Middle frontal gyrus (tissue), 1 donor: ENCODE results near the gene AARS2.
"Not testable (repeated sequence)": the region's sequence is repeated elsewhere in the genome, so short reads cannot be mapped to it uniquely, and the experiment has no call there.

Experiments
- DNase-seq: peaks from one replicate; pipeline ENCODE4 v3.0.0-alpha.2; 2015; ENCODE audit warnings: low spot score; ENCODE audit errors: extremely low spot score

Gene AARS2

DNA sequence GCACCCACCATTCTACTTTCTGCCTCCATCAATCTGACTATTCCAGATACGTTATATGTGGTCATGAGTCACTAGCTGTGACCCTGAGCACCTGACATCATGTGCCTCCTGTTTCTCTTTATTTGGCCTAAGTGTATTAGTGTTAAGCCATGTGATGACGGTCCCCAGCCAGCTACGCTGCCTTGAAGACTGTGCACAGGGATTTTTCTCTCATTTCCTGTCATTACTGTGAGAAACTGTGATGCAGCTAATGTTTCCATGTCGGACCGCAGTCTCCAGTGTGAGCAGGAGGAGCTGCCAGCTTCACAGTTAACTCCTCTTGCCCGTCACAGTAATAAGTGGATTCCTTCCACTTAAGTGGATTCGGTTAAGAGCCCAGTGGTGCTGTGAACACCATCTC, 19.4 kb upstream of the AARS2 start:
- DNase-seq: no peak

DNA sequence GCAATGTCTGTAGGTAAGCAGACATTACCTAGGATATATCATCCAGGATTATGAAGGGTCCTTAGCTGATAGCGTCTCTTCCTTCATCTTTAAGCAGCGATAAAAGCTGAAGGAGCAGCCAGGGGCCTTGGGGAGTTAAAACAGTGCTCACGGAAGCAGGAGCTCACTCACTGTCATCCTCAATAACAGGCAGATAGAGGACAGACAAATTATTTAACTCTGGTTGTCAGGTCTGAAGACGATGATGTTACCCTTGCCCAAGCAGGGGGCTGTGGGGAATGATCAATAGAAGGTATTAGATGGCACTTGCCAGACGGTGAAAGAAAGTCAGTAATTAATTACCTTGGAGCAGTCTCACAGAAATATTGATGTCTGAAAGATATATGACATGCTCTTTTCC, 16.7 kb upstream of the AARS2 start:
- no peak for DNase-seq

DNA sequence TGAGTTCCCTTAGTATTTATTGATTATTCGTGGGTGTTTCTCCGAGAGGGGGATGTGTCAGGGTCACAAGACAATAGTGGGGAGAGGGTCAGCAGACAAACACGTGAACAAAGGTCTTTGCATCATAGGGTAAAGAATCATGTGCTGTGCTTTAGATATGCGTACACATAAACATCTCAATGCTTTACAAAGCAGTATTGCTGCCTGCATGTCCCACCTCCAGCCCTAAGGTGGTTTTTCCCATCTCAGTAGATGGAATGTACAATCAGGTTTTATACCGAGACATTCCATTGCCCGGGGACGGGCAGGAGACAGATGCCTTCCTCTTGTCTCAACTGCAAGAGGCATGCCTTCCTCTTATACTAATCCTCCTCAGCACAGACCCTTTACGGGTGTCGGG, 15.1 kb upstream of the AARS2 start:
- not testable (repeated sequence) for DNase-seq

DNA sequence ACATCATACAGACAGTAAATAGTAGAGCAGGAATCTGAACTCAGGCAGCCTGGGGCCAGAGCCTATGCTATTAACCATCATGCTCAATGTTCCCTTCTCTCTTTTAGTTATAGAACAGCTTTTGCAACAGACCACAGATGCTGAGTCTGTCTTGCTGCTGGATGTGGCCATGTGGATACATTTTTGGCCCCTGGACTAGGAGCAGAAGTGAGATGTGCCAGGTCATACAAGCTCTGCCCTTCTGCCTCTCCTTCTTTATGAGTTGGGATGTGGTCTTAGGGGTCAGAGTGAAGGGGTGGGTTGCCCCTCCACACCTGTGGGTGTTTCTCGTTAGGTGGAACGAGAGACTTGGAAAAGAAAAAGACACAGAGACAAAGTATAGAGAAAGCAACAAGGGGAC, 14.6 kb upstream of the AARS2 start:
- DNase-seq: no peak

DNA sequence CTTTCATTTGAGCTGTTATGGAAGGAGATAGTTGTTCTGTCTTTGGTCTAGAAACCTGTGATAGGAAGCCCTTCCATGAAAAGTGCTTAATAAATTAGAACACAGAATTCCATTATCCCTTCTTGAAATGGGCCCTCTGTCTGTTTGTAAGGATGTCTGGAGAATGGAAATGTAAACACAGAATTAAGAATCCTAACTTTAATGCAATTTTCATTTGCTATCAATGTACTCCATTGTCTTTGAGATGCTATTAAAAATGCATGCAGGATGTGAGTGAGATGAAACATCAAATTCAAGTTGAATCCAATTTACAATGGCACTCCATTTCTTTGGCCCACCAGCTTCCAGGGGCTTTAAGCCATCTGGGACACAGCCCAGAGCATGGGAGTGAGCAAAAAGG, 13.9 kb upstream of the AARS2 start:
- DNase-seq: no peak

DNA sequence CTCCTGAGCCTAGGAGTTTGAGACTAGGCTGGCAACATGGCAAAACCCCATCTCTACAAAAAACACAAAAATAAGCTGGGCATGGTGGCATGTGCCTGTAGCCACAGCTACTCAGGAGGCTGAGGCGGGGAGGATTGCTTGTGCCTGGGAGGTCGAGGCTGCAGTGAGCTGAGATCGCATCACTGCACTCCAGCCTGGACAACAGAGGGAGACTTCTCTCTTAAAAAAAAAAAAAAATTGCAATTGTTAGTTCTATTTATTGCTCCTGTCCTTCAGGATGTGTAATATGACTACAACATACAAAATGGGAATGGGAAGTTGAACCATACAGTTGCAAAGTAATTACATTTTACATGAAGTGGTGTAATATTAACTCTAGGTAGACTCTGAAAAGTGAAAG, 8.1 kb upstream of the AARS2 start:
- no peak for DNase-seq

DNA sequence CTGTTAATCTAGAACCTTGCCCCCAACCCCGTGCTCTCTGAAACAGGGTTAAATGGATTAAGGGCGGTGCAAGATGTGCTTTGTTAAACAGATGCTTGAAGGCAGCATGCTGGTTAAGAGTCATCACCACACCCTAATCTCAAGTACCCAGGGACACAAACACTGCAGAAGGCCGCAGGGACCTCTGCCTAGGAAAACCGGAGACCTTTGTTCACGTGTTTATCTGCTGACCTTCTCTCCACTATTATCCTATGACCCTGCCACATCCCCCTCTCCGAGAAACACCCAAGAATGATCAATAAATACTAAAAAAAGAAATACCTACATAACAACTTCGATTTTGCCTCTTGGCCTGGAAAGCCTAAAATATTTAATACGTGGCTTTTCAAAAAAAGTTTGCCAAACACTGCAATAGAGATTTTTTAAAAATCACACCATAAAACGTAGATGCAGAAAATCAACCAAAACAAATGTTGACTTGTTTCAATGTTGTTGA, 4.0 kb upstream of the AARS2 start:
- not testable (repeated sequence) for DNase-seq

DNA sequence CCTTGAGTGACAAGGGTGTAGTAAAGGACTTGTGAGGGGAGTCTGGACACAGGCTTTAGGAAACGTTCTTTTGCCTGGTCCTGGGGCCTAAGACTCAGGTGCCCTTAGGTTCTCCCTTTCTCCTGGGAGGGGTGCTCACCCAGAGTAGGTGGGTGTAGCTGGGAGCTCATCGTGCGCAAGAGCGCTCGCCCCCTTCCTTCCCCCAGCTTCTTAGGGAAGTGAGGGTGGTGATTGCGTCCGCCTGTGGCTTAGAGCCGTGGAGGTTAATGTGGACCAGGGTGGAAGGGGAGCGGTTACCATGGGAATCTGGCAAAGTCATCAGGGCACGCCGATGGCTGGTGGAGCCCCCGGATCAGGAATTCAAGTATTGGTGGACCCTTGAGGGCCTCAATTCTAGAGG, 3.3 kb upstream of the AARS2 start:
- no peak for DNase-seq

DNA sequence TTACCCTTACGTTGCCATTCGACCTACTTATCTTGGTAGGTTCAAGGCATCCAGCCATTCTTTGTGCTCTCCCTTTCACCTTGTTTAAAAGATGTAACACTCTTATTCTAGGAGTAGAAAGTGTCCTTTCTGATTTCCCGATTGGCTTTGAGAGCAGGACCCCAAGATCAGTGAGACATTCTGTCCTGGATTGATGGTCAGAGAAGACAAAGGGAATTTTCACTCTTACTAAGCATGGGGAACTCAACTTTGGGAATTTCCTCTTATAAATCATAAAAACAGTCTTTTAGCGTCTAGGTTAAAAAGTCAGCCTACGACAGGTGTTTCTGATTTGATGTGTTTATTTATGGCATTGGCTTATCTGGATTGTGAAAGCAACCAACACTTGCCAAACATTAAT, 2.8 kb upstream of the AARS2 start:
- no peak for DNase-seq

DNA sequence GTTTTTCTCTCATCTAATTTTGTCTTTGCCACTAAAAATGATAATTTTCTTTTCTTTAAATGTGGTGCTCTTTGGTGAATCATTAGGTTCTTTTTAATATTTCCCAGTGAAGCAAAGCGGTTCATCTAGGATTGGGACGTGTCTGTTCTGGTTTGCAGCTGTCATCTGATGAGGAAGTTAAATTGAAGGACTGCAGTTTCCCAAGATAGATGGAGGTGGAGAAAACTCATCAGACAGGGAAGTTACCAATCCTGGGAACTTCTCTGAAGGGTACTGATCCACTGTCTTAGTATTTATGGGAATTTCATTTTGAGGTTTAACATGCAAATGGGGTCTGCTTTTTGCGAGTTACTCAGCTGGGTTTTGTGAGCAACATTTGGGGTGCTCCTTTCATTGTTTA, 2.4 kb upstream of the AARS2 start:
- DNase-seq: no peak

DNA sequence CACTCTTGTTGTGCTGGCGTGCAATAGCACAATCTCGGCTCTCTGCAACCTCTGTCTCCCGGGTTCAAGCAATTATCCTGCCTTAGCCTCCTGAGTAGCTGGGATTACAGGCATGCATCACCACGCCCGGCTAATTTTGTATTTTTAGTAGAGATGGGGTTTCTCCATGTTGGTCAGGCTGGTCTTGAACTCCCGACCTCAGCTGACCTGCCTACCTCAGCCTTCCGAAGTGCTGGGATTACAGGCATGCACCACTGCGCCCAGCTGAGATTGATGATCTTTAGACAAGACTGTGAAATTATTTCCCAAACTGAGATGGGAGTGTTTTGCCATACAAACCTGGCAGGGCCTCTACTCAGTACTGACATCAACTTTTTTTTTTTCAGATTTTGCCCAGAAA, 1.5 kb upstream of the AARS2 start:
- not testable (repeated sequence) for DNase-seq

DNA sequence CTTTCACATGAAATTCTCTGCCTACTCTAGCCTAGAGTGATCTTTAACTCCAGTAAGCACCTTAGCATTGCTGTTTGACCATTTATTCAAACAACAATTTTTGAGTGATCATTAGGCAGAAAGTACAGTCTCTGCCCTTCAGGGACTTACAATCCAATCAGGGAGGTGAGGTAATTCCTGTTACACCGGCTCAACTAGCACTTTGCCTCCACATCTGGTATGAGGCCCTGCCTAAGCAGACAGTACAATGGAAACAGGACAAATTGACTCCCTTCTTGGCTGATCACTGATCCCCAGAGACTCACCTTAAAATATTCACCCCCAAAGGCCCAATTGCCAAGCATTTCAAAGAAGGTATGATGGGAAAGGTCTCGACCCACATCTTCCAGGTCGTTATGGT, 1.4 kb downstream of the AARS2 start:
- DNase-seq: no peak

DNA sequence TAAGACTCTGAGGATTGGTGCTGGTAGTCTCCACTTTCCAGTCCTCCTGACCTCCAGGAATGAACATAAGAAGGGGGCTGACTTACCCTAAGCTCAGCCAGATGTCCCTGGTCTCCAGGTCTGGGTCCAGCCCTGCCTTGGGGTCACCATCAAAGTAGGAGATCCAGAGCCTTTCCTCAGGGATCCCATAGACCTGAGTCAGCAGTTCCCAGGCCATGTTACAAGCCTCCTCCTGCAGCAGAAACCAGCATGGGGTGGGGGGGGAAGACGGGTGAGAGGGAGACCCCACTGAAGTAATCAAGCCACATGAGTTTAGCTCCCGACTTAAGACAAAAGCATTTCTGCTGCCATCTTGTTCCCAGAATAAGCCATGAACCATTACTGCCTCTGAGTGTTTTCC, 1.8 kb downstream of the AARS2 start:
- no peak for DNase-seq

DNA sequence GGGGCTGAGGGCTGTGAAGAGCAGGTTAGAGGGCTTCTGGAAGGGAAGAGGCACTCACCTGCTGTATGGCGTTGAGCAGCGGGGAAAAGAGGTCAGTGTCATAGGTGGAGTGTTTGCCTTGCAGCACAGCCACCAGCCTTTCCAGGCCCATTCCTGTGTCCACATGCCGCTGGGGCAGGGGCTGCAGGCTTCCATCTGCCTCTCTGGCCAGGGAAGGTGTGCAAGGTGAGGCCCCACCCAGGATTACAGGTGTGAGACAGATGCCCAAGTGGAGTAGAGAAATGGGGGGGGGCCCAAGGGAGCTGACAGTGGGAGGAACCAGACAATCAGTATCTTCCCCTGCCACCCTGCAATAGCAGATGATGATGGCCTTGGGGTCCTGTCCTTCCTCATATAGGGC, 2.9 kb downstream of the AARS2 start:
- no peak for DNase-seq

DNA sequence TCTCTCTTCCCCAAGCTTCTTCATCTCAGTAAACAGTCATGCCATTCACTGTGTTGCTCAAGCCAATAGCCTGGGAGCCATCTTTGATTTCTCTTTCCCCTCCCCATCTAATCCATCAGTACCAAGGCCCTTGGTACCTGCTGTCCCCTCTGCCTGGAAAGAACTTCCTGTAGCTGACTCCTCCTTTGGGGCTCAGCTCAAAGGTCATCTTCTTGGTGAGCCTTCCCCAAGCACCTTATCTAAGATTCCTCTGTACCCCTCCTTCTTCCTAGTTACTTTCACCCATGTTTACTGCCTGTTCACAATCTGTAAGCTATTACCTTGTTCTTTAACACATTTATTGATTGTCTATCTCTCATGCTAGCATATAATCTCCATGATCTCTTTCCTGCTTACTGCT, 3.5 kb downstream of the AARS2 start:
- DNase-seq: no peak

DNA sequence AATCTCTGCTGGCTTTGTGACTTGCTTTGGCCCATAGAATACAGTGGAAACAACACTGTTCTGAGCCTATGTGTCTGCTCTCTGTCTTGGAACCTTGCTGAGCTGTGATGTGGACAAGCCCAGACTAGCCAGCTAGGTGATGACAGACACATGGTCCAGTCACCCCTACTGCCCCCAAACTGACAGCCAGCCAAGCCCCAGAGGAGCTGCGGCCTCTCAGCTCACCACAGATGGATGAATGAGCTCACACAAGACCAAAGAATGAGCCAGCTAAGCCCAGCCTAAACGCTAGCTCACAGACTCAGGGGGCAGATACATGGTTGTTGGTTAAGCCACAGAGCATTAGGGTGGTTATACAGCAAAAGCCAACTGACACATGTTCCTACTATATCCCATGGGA, 4.1 kb downstream of the AARS2 start:
- DNase-seq: no peak

DNA sequence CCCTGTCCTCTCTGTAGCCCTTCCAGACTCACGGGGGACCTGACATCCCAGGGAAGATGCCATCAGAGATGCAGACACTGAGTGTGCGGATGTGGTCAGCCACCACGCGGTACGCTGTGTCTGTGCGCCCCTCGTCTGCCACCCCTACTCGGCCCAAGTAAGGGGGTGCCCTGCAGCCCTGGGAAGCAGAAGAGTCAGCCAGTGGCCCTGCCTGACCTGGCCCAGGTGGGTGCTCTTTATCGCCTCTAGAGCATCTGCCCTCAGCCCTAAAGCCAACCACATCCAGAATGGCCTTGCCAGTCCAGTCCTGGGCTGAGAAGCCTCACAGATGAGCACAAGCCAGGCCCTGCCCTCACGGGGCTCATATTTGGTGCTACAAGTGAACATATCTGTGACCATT, 5.9 kb downstream of the AARS2 start:
- DNase-seq: no peak

DNA sequence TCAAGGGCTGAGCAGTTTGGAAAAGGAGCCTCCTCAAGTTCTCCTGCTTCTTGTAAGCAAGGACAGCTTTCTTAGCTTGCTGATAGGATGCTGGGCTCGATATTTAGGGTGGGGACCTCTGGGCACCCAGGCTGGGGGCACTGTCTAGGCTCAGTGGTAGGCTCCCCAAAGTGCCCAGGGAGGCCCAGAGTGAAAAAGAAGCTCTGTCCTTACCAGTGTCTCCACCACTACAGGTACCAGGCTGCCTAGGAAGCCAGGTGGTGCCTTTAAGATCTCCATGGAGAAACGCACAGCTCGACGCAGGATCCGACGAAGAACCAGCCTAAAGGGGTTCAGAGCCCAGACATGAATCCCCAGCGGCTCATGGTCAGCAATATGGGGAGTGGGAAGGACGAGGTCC, 6.4 kb downstream of the AARS2 start:
- DNase-seq: no peak

DNA sequence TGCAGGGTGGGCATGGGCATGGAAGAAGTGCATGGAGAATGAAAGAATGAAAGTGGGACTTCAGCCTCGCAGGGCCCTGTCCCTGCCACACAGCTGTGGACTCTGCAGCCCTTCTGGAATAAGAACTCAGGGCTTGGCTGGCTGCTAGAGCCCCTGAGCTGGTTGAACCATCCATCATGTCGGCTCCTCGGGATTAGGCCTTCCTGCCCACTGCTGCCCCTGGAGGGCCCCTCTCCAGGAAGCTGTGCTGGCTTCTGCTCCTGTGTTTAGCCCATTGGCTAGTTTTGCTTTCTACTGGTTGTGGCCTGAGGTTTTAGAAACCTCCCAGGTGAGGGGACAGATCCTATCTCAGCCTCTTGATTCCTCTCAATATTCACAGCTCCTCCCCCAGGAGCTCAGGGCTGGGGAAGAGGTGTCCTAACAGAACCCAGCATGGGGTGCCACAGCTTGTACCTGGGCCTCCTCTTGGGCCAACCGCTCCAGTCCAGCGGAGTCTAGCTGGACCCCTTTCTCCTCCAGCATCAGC, 7.9 kb downstream of the AARS2 start:
- DNase-seq: no peak

DNA sequence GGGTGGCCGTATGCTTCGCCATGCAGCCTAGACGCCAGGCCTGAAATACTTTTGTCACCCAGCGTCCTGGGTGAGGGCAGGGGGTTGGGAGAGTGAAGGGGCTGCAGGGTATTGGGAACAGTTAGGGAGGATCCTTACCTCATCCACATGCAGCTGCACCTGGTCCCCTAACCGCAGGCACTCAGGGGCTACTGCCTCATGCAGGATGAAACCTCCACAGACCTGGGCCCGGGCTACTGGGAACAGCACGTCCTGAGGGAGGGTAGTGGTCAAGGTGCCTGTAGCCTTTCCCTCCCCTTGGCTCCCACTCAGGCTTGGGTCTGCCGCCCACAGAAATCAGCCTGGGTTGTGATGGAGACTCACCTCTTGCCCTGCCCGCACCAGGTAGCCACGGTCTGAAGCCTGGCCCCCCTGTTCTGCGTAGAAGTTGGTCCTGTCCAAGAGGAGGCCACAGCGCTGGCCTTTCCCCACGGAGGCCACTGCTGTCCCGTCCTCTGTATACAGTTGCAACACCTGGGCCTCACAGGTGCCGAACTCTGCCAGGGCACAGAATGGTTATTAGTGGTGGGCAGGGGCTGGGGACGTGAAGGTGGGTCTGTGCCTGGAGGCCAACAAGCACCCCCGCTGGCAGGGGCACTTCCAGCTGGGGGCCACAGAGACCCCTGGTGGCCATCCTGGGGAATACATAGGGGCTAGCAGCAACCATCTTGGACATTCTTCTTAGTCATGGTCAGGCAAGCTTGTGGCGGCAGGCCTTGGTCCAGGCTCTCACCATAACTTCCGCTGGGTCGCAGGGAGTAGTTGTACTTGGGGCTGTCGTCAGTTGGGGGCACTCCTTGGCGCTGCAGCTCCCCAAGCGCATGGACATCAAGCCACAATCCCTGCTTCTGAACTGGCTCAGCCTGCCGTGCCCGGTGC, 8.6 kb downstream of the AARS2 start:
- DNase-seq: no peak

DNA sequence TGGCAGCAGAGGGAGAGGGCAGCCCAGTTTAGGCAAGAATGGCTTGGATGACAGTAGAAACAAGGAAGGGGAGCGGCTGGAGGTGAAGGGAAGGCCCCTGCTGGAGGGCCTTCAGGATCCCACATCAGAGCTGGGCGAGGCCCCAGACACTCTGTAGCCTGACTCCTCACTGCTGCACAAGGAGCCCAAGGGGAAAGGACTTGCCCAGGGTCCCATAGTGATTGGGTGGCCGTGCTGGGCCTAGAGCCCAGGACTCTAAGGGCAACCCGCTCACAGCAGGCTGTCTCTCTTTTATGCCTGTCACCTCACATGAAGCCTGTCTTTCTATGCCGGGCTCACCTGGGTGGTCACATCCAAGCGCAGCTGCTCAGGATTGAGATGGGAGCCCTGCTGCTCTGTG, 9.3 kb downstream of the AARS2 start:
- DNase-seq: no peak

DNA sequence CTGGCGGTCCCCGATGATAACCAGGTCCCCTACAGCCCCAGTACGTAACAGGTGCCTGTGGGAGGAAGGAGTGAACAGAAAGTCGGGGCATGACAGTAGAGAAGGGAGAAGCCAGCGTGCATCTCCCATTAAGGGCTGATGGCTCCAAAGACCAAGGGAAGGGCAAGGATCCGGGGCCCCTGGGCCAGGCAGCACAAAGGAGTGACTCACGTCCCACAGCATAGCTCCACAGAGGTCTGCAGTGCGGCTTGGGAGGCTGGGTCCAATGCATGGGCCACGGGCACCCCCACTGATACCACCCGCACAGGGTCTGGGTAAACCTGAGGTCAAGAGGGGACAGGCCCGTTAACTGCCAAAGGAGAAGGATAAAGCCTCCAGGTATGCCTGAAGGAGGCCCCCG, 10.3 kb downstream of the AARS2 start:
- no peak for DNase-seq
